Measurements from ENCODE around the gene NOP10. TPM values are rescaled to one million over a fixed set of nuclear protein-coding genes. Genes with fewer than 3 reads are reported as not detected.

NOP10 gene
- total and polyA plus RNA-seq, 4 donors = 95.6 to 284 (median 136) TPM

DNA sequence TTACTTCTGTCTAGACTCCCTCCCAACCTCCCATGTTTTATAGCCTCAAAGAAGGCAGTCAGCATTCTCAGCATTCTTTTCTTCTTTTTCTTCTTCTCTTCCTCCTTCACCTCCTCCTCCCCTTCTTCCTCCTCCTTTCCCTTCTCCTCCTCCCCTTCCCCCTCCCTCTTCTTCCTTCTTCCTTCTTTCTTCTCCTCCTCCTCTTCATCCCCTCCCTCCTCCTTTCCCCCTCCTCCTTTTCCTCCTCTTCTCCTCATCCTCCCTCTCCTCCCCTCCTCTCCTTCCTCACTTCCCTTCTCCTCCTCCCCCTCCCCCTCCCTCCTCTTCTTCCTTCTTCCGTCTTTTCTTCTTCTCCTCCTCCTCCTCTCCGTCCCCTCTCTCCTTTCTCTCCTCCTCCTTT lies 27.7 kb upstream of the NOP10 start:
- DNase-seq = no peak
- ATAC-seq (ENCODE audit: low FRiP score) = no peak
- Histone ChIP-seq H3K27me3 (ENCODE audit: control insufficient read depth in 1 of 2, insufficient read depth in 2 of 2, low read length in 1 of 2) (no peaks in the 10 kb centered on the region), H3K4me3 (ENCODE audit: low read length in 2 of 2) (no peak overlapping the region), H3K36me3 (ENCODE audit: control insufficient read depth in 1 of 2, insufficient read depth in 2 of 2, low read length in 1 of 2) (no peaks in the 10 kb centered on the region), H3K27ac (ENCODE audit: low read depth in 1 of 2, low read length in 2 of 2) (no peak overlapping the region), H3K4me1 (ENCODE audit: control insufficient read depth in 1 of 2, insufficient read depth in 2 of 2, low read length in 2 of 2) (no peaks in the 10 kb centered on the region), H3K9me3 (ENCODE audit: control insufficient read depth, low read length) (no peaks in the 10 kb centered on the region)
- WGBS, 2 donors = 54 to 60% methylated on average over 2 of the region's 2 CpGs
- intact Hi-C loops (cut with DNase I) = no loop called here

DNA sequence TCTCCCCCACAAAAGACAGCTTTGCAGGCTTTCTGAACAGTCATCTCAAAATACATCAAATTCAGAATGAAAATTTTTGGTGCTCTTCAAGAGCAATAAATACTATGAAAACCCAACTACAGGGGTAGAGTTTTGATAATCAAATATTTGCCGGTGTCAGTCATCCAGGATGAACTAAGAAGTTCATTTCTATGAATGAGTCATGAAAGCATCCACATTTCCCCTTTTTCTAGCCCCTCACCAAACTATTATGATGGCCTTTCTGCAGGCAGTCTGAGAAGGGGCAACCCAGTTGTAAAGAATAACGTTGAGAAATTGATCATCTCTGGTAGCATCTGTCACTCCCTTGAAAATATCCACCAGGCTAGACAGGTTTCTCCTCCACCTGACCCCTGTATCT lies 27.2 kb upstream of the NOP10 start:
- Histone ChIP-seq H3K4me1 (ENCODE audit: control insufficient read depth in 1 of 2, insufficient read depth in 2 of 2, low read length in 2 of 2) (no peaks in the 10 kb centered on the region), H3K9me3 (ENCODE audit: control insufficient read depth, low read length) (no peaks in the 10 kb centered on the region), H3K27me3 (ENCODE audit: control insufficient read depth in 1 of 2, insufficient read depth in 2 of 2, low read length in 1 of 2) (no peaks in the 10 kb centered on the region), H3K36me3 (ENCODE audit: control insufficient read depth in 1 of 2, insufficient read depth in 2 of 2, low read length in 1 of 2) (no peaks in the 10 kb centered on the region), H3K27ac (ENCODE audit: low read depth in 1 of 2, low read length in 2 of 2) (no peak overlapping the region), H3K4me3 (ENCODE audit: low read length in 2 of 2) (no peak overlapping the region)
- WGBS, 2 donors = 57 to 66% methylated on average over 2 of the region's 2 CpGs
- ATAC-seq (ENCODE audit: low FRiP score) = no peak
- DNase-seq = no peak
- intact Hi-C loops (cut with DNase I) = no loop called here

DNA sequence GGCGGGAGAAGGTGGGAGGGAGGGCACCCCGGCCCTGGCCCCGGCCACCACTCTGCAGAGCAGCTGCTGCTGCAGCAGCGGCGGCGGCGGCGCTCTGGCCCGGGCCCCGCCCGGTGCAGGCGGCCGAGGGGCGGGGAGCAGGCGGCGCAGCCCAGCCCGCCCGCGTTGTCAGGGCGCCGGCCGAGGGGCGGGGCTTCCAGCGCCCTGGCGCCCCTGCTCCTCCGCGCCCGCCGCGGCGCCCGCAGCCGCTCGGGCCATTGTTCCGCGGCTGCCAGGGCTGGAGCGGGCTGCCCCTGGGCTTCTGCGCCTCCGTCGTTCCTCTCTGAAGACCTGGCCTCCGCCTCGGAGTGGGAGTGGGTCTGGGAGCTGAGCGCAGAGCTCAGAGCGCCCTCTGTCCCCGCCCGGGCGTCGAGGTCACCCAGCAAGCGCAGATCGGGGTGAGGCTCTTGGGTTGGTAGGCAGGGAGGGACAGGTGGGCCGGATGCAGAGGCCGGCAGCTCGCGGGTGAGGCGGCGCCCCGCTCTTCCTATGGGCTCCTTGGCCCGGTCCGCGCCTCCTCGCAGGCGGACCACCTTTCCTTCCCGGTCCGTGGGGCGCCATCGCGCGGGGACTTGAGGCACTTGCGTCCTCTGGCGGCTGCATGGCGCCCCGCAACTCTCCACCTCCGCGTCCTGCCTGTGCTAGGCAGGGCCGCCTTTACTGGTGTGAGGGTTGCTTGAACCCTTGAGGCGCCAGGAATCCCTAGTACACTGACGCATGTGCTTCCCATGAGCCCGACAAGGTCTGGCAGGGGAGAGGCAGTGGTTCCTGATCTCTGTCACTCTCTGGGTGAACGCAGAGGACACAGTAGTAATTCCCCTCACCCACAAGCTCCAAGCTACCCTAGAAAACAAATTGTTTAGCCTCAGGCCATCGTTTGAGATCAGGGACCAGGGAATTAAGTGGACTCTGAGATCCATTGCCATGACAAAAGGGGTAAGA lies 24.5 kb upstream of the NOP10 start, which contains the start of gene LPCAT4:
Gene LPCAT4 (minus strand): TSS at position 96 of the 981 bp plus-strand sequence. CDS start 96 bp downstream, outside the sequence.
- ATAC-seq (ENCODE audit: low FRiP score) (peak; percentile 95), DNase-seq (peak; percentile 93 to 96)
- peak within 1 kb of the TSS; percentile 72 to 86 for H3K4me3 ChIP-seq (ENCODE audit: low read length in 2 of 2)
- no peaks in the 10 kb centered on the region for H3K27me3 ChIP-seq (ENCODE audit: control insufficient read depth in 1 of 2, insufficient read depth in 2 of 2, low read length in 1 of 2)
- peak within 1 kb of the TSS; percentile 34 to 92 for H3K27ac ChIP-seq (ENCODE audit: low read depth in 1 of 2, low read length in 2 of 2)
- H3K9me3 ChIP-seq (ENCODE audit: control insufficient read depth, low read length) = no peaks in the 10 kb centered on the region
- intact Hi-C loops (cut with DNase I) = loop anchor here (2.0 to 10.0 kb wide), 5 partner anchors 25 to 310 kb away; partner anchors contain the start of genes EMC7 (in 2 of the 2), PGBD4 (in 2 of the 2), NOP10 (in 1 of the 2) and NUTM1 (in 1 of the 2)
- H3K36me3 ChIP-seq (ENCODE audit: control insufficient read depth in 1 of 2, insufficient read depth in 2 of 2, low read length in 1 of 2) = no peaks in the 10 kb centered on the region
- WGBS, 2 donors = 0% methylated on average over 37 to 80 of the region's 80 CpGs
- no peaks in the 10 kb centered on the region for H3K4me1 ChIP-seq (ENCODE audit: control insufficient read depth in 1 of 2, insufficient read depth in 2 of 2, low read length in 2 of 2)

DNA sequence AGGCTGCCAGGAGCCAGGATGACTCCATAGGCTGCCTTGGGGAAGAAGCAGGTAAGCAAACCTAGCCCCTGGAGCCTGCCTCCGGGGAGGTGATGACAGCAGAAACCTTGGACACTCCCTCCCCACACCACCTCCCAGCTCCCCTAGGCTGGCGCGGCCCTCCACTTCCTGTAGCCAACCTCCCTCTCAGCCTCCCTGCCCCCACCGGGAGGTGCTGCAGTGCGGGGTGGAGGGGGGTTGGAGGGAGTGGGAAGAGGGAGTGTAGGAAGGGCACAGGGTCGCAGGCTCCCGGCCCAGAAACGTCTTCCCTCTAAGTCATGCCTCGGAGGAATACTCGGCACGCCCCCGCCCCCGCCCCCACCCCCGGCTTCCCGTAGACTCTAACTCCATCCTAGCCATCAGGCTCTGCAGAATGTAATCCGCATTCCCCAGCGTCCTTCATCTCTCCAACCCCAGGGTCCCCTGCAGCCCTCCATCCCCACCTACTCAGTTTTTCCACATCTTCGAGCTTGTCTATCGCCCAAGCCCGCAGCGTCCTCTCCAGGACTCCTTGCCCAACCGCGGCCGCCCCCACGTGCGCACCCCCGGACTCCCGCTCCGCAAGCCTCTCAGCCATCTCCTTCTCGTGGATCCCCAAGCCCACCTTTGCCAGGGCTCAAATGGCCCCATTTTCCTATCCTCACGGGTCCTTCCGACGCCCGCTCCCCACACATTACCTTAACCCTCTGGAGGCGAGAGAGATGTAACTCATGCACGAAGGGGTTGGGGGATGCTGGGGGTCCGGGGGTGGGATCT lies 23.5 kb upstream of the NOP10 start:
- Histone ChIP-seq H3K9me3 (ENCODE audit: control insufficient read depth, low read length) (no peaks in the 10 kb centered on the region), H3K4me3 (ENCODE audit: low read length in 2 of 2) (peak overlapping the region; percentile 65 to 72), H3K36me3 (ENCODE audit: control insufficient read depth in 1 of 2, insufficient read depth in 2 of 2, low read length in 1 of 2) (no peaks in the 10 kb centered on the region), H3K27me3 (ENCODE audit: control insufficient read depth in 1 of 2, insufficient read depth in 2 of 2, low read length in 1 of 2) (no peaks in the 10 kb centered on the region), H3K4me1 (ENCODE audit: control insufficient read depth in 1 of 2, insufficient read depth in 2 of 2, low read length in 2 of 2) (no peaks in the 10 kb centered on the region), H3K27ac (ENCODE audit: low read depth in 1 of 2, low read length in 2 of 2) (no peak overlapping the region)
- DNase-seq = peak; percentile 75 to 85
- 0 to 1% methylated on average over 33 to 37 of the region's 37 CpGs for WGBS, 2 donors
- intact Hi-C loops (cut with DNase I) = loop anchor here (2.0 to 10.0 kb wide), 5 partner anchors 24 to 309 kb away; partner anchors contain the start of genes EMC7 (in 2 of the 2), PGBD4 (in 2 of the 2), NOP10 (in 1 of the 2) and NUTM1 (in 1 of the 2)
- peak; percentile 60 for ATAC-seq (ENCODE audit: low FRiP score)

DNA sequence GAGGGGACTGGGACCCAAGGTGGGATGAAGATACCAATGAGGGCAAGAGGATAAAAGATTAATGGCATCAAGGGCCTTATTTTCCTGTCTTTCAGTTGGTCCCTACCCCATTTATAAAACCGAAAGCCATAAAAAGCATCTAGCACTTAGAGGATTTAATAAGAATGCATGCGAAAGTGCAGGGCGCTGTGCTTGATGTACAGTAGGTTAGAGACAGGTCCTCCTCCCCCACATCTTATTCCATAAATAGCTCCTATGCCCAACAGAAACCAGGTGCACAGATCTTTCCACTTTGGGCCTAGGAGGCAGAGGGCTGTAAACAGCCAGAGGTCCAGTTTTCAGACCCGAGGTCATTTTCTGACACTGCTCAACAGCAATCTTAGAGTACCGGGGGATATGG lies 22.9 kb upstream of the NOP10 start:
- 26 to 36% methylated on average over 5 of the region's 5 CpGs for WGBS, 2 donors
- Histone ChIP-seq H3K27me3 (ENCODE audit: control insufficient read depth in 1 of 2, insufficient read depth in 2 of 2, low read length in 1 of 2) (no peaks in the 10 kb centered on the region), H3K4me1 (ENCODE audit: control insufficient read depth in 1 of 2, insufficient read depth in 2 of 2, low read length in 2 of 2) (no peaks in the 10 kb centered on the region), H3K4me3 (ENCODE audit: low read length in 2 of 2) (peak overlapping the region; percentile 65 to 72), H3K9me3 (ENCODE audit: control insufficient read depth, low read length) (no peaks in the 10 kb centered on the region), H3K27ac (ENCODE audit: low read depth in 1 of 2, low read length in 2 of 2) (no peak overlapping the region), H3K36me3 (ENCODE audit: control insufficient read depth in 1 of 2, insufficient read depth in 2 of 2, low read length in 1 of 2) (peaks cover 0 to 3% of the 10 kb centered on the region in 2 donors)
- intact Hi-C loops (cut with DNase I) = loop anchor here (2.0 to 10.0 kb wide), 5 partner anchors 23 to 309 kb away; partner anchors contain the start of genes EMC7 (in 2 of the 2), PGBD4 (in 2 of the 2), NOP10 (in 1 of the 2) and NUTM1 (in 1 of the 2)
- no peak for DNase-seq
- no peak for ATAC-seq (ENCODE audit: low FRiP score)

GRCh38 chr15:34365091-34365825 lies 22.3 kb upstream of the NOP10 start:
- Histone ChIP-seq H3K36me3 (ENCODE audit: control insufficient read depth in 1 of 2, insufficient read depth in 2 of 2, low read length in 1 of 2) (peaks cover 0 to 3% of the 10 kb centered on the region in 2 donors), H3K9me3 (ENCODE audit: control insufficient read depth, low read length) (no peaks in the 10 kb centered on the region), H3K27me3 (ENCODE audit: control insufficient read depth in 1 of 2, insufficient read depth in 2 of 2, low read length in 1 of 2) (no peaks in the 10 kb centered on the region), H3K27ac (ENCODE audit: low read depth in 1 of 2, low read length in 2 of 2) (no peak overlapping the region), H3K4me3 (ENCODE audit: low read length in 2 of 2) (no peak overlapping the region), H3K4me1 (ENCODE audit: control insufficient read depth in 1 of 2, insufficient read depth in 2 of 2, low read length in 2 of 2) (no peaks in the 10 kb centered on the region)
- DNase-seq = no peak
- WGBS, 2 donors = 77 to 79% methylated on average over 16 of the region's 16 CpGs
- intact Hi-C loops (cut with DNase I) = loop anchor here (5.0 to 10.0 kb wide), 3 partner anchors 128 to 308 kb away; partner anchors contain the start of genes EMC7 (in 2 of the 2) and PGBD4 (in 2 of the 2)
- no peak for ATAC-seq (ENCODE audit: low FRiP score)

DNA sequence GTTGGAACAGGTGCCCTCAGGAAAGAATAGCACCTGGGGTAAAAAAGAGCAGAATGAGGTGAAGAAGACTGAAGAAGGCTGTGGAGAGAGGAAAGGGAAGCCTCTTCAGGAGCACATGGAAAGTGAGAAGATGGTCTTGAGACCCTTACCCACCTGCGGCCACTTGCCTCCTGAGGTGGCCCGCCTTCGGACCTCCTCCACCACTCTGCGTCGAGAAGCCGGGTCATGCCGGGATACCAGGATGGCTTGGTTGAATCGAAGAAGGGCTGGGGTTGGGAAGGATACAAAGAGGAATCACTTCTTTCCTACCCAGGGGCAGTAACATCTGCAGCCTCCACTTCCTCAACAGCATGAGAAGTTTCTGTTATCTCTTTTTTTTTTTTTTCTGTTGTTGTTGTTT lies 21.1 kb upstream of the NOP10 start:
- intact Hi-C loops (cut with DNase I) = loop anchor here (10.0 kb wide), 1 partner anchor 259 kb away; the partner anchor contains the start of genes EMC7 (in 2 of the 2) and PGBD4 (in 2 of the 2)
- H3K27ac ChIP-seq (ENCODE audit: low read depth in 1 of 2, low read length in 2 of 2) = no peak overlapping the region
- H3K4me3 ChIP-seq (ENCODE audit: low read length in 2 of 2) = no peak overlapping the region
- ATAC-seq (ENCODE audit: low FRiP score) (no peak), DNase-seq (no peak)
- H3K4me1 ChIP-seq (ENCODE audit: control insufficient read depth in 1 of 2, insufficient read depth in 2 of 2, low read length in 2 of 2) = no peaks in the 10 kb centered on the region
- H3K9me3 ChIP-seq (ENCODE audit: control insufficient read depth, low read length) = no peaks in the 10 kb centered on the region
- 94% methylated on average over 8 of the region's 8 CpGs for WGBS, 2 donors
- H3K27me3 ChIP-seq (ENCODE audit: control insufficient read depth in 1 of 2, insufficient read depth in 2 of 2, low read length in 1 of 2) = no peaks in the 10 kb centered on the region
- peaks cover 0 to 6% of the 10 kb centered on the region in 2 donors for H3K36me3 ChIP-seq (ENCODE audit: control insufficient read depth in 1 of 2, insufficient read depth in 2 of 2, low read length in 1 of 2)

Data from aorta (tissue), 5 donors.